HG02973 (cell line): ENCODE data around the gene PSRC1.

Experiments
- ATAC-seq: cut with Tn5 transposase; IDR thresholded peaks from one replicate; pipeline ENCODE4 v1.9.1; 2021; ENCODE audit warnings: moderate library complexity; ENCODE audit not compliant: unreplicated experiment

Gene PSRC1

DNA sequence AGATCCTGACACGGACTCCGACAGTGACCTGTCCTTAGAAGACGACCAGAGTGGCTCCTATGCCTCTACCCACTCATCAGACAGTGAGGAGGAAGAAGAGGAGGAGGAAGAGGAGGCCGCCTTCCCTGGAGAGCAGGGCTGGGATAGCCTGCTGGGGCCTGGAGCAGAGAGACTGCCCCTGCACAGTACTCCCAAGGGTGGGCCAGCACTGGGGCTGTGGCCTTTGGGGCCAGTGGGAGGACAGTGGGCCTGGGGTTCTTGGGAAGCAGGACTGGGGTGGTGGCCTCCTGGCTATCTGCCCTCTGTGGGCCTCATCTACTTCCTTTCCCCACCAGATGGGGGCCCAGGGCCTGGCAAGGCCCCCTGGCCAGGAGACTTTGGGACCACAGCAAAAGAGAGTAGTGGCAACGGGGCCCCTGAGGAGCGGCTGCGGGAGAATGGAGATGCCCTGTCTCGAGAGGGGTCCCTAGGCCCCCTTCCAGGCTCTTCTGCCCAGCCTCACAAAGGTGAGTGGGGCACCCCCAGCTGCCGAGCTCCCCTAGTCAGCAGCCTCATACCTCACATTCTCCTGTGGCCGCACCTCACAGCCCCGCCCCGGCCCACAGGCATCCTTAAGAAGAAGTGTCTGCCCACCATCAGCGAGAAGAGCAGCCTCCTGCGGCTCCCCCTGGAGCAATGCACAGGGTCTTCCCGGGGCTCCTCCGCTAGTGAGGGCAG is 10.0 kb downstream of the PSRC1 start:
- ATAC-seq: no peak

DNA sequence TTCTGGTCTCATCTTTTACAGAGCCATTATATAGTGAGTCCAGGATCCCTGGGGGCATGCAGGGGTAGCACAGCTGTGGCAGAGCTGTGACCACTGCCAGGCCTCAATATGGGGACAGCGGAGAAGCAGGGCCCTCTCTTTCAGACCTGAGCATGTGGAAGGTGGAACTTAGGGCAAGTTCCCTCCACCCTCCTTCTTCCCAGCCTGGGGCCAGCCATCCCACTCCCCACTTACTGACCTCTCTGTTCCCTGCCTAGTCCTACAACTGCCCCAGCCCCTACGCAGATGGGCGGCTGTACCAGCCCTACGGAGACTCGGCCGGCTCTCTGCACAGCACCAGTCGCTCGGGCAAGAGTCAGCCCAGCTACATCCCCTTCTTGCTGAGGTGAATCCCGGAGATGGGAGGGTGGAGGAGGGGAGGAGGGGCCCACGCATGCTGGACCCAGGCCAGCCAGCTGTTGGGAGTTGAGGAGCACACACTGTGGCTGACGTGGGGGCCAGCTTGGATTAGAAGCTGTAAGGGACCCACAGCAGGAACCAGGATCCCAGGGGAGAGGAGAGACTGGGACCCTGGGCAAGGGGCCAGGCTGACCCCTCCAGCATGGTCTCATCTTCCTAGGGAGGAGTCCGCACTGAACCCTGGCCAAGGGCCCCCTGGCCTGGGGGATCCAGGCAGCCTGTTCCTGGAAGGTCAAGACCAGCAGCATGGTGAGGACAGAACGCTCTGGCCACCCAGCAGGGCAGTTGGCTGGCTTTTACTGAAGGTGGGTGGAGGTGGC is 10.7 kb downstream of the PSRC1 start:
- ATAC-seq: no peak

DNA sequence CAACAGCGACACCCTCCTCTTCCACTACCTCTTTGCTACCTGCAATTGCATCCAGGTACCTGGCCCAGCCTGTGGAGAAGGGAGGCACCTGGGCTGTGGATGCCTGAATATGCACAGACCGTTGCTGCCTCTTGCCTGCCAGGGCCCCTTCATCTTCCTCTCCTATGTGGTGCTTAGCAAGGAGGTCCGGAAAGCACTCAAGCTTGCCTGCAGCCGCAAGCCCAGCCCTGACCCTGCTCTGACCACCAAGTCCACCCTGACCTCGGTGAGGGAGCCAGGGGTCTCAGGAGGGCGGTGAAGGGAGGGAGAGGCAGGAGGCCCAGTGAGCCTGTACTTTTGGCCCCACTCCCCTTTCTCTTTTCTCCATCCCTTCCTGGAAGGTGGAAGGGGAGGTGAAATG is 11.5 kb downstream of the PSRC1 start:
- ATAC-seq: no peak

DNA sequence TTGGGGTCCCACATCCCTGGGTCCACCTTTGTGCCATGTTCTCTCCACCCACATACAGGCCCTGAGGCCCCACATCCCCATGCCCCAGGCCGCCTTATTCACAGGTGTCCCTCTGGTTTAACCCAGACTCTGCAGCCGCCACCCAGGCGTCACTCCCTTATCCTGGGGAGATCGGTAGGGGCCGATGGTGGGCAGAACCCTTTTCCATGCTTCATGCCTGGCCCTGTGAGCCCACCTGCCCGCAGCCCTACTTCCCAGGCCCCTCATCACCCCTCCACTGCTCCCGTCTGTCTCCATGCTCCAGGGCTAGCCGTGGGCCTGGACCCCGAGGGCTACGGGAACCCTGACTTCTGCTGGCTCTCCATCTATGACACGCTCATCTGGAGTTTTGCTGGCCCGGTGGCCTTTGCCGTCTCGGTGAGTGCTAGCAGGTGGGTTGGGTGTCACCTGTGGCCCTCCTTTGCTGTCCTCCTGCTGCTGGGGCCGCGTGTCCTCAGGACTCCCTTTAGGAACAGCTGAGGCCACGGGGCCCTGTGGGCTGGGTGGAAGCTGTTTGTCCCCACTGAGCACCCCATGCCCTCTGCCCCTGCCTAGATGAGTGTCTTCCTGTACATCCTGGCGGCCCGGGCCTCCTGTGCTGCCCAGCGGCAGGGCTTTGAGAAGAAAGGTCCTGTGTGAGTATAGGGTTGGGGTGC is 12.2 kb downstream of the PSRC1 start:
- no peak for ATAC-seq

DNA sequence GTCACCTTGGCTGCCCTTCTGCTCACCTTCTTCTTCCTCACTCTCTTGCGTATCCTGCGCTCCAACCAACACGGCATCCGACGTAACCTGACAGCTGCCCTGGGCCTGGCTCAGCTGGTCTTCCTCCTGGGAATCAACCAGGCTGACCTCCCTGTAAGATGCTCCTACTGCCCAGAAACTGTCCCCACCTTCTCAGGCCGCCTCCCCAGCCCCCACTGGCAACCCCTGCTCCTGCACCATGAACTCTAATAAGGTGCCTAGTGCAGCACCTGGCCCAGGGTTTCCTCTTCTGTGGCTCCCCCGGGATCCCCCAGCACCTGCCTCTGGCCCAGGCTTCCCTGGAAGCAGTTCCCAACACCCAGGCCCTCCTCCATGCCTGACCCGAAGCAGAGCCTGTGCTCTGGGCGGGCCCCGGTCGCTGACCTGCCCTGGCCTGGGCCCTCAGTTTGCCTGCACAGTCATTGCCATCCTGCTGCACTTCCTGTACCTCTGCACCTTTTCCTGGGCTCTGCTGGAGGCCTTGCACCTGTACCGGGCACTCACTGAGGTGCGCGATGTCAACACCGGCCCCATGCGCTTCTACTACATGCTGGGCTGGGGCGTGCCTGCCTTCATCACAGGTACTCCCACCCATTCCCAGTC is 12.8 kb downstream of the PSRC1 start:
- ATAC-seq: no peak

DNA sequence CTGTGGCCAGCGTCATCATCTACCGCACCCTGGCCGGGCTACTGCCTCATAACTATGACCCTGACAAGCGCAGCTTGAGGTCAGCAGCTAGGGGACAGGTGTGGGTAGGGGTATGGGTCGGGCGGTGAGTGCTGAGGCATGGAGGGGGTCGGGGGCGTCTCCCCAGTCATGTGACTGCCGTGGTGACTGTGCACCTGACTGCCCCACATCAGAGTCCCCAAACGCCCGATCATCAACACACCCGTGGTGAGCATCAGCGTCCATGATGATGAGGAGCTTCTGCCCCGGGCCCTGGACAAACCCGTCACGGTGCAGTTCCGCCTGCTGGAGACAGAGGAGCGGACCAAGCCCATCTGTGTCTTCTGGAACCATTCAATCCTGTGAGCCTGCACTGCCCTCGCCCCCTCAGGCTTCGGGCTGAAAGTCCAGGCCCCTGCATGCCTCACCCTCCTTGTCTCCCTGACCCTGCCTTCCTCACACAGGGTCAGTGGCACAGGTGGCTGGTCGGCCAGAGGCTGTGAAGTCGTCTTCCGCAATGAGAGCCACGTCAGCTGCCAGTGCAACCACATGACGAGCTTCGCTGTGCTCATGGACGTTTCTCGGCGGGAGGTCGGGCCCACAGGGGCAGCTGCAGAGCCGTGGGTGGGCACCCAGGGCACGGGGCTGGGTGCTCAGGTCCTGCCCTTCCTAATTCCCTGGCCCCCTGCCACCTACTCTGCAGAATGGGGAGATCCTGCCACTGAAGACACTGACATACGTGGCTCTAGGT is 13.5 kb downstream of the PSRC1 start:
- ATAC-seq: no peak

DNA sequence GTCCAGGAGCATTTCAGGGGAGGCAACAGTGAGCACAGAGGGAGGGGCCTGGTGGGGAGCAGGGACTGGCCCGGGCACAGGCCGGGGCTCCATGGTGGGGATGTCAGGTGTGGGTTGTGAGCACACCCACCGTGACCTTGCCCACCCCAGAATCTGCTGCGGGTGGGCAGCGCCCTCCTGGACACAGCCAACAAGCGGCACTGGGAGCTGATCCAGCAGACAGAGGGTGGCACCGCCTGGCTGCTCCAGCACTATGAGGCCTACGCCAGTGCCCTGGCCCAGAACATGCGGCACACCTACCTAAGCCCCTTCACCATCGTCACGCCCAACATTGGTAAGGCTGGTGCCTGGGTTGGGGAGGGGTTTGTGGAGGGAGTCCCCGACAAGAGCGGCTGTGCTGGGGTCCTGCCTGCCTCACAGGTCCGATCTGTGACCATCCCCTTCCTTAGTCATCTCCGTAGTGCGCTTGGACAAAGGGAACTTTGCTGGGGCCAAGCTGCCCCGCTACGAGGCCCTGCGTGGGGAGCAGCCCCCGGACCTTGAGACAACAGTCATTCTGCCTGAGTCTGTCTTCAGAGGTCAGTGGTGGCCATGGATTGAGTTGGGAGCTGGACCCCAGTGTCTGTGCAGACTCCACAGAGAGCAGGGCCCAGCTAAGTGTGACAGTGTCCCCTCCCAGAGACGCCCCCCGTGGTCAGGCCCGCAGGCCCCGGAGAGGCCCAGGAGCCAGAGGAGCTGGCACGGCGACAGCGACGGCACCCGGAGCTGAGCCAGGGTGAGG is 14.3 kb downstream of the PSRC1 start:
- ATAC-seq: no peak

DNA sequence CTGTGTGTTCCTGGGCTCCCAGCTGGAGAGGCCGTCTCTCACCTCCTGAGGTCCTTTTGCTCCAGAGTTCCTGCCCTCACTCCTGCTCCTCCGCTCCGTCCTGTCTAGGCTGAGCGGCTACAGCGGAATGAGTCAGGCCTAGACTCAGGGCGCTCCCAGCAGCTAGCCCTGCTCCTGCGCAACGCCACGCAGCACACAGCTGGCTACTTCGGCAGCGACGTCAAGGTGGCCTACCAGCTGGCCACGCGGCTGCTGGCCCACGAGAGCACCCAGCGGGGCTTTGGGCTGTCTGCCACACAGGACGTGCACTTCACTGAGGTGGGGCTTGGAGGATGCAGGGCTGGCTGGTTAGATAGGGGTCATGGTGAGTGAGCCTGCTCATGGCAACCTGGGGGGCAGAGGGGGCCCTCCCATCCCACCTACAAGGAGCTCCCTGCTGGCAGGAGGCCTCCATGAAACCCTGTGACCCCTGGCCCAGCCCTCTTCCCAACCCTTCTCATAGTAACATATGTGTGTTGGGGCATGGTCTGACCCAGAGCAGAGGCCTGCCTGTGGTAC is 15.1 kb downstream of the PSRC1 start:
- ATAC-seq: no peak

DNA sequence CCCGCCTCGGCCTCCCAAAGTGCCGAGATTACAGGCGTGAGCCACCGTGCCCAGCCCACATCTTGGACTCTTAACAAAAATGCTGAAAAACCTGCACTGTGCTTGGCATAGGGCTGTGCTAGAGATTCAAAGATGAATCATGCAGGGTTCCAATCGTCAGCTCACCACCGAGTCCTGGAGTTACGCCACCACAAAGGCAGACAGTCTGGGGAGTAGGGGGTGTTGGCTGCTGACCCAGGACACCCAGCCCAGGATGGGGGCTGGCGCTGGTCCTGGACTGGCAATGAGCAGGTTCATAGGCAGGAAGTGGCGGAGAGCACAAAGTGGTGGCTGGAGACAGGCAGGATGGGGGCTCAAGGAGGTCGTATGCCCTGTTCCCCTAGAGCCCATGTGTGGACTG is 16.0 kb downstream of the PSRC1 start:
- no peak for ATAC-seq

DNA sequence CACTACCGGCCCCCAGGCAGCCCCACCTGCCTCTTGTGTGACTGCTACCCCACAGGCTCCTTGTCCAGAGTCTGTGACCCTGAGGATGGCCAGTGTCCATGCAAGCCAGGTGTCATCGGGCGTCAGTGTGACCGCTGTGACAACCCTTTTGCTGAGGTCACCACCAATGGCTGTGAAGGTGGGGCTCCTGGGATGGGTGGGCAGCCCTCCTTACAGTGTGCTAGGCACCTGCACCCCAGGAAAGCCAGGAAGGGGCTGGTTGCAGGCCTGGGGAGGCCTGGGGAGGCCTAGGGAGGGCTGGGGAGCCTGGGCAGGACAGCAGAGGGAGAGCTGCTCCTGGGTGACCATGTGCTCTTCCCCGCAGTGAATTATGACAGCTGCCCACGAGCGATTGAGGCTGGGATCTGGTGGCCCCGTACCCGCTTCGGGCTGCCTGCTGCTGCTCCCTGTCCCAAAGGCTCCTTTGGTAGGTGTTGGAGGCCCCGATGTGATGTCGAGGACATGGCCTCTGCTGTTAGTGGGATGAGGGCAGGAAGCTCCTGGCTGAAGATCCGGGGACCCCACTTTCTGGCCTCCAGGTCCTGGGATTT is 17.1 kb downstream of the PSRC1 start:
- ATAC-seq: no peak

DNA sequence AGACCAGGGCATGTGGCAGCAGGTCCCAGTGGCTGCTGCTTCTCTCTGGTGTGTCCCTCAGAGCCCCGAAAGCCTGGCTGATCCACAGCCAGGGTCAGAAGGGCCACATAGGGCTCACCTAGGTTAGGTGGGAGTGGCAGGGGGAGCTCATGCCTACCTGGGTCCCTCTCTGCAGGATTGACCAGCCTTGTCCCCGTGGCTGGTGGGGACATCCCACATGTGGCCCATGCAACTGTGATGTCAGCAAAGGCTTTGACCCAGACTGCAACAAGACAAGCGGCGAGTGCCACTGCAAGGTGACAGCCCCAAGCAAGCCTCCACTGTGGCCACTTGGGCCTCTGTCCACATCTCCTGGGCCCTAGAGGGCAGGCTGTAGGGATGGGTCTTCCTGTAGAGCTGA is 17.9 kb downstream of the PSRC1 start:
- ATAC-seq: no peak

DNA sequence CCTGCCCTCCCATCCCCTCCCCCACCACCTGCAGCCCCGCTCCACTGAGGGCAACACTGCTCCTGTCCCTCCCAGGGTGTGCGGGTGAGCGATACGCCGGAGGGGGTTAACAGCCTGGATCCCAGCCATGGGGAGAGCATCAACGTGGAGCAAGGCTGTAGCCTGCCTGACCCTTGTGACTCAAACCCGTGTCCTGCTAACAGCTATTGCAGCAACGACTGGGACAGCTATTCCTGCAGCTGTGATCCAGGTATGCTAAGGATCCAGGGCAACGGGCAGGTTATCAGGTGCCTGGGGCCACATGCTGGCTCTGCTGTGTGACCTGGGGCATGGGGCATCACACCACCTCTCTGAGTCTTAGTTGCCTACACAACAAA is 18.6 kb downstream of the PSRC1 start:
- ATAC-seq: no peak

DNA sequence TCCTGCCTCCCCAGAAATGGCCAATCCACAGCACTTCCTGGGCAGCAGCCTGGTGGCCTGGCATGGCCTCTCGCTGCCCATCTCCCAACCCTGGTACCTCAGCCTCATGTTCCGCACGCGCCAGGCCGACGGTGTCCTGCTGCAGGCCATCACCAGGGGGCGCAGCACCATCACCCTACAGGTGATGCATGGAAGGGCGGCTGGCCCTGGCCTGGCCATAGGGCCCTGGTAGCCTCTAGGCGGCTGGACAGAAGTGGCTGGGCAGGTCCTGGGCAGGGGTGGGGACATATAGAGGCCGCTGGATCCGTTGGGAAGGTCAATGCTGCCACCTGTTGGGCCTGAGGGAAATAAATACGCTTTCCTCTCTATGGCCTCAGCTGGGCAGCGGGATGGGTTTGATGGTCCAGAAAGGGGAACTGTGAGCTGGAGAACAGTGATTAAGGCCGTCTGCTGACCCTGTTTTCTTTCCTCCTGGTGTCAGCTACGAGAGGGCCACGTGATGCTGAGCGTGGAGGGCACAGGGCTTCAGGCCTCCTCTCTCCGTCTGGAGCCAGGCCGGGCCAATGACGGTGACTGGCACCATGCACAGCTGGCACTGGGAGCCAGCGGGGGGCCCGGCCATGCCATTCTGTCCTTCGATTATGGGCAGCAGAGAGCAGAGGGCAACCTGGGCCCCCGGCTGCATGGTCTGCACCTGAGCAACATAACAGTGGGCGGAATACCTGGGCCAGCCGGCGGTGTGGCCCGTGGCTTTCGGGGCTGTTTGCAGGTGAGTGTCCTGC is 19.2 kb downstream of the PSRC1 start:
- peak; percentile 48 for ATAC-seq

DNA sequence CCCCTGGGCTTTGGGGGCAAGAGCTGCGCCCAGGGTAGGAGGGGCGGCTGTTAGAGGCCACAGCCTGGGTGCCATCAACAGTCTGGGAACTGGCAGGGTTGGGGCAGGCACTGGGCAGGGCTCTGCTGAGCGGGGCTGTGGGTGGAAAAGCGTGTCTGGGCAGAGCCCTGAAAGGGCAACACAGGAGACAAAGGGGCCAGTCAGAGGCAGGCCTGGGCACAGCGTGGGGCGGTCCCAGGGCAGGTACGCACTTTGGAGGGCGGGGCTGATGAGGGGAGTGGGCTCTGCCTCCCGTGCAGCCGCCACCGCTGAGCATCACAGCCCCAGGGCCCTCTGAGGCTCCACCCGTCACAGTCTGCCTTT is 19.7 kb downstream of the PSRC1 start:
- ATAC-seq: no peak

DNA sequence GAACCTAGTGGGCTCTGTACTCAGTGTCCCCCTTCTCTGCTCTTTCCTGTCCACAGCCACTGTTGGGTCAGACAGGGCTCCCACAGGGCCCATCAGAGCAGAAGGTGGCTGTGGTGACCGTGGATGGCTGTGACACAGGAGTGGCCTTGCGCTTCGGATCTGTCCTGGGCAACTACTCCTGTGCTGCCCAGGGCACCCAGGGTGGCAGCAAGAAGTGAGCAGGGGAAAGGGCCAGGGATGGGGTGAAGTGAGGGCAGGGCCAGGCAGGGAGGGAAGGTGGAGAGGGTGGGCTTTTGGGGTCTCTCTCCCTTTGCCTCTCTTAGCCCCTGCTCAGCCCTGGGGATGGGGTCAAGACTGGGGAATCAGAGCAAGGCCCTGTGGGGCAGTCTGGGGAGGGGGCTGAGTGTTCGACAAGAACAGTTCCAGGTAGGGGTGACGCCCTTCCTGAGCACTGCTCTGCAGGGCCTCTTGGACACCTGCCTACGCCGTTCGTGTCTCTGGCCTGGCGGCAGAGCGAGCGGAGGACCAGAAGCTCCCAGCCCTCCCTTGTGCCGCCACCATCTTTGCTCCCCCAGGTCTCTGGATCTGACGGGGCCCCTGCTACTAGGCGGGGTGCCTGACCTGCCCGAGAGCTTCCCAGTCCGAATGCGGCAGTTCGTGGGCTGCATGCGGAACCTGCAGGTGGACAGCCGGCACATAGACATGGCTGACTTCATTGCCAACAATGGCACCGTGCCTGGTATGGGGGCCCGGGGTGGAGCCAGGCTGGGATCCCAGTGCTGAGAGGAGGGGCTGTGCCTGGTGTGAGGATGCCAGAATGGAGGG is 20.5 kb downstream of the PSRC1 start:
- ATAC-seq: no peak

DNA sequence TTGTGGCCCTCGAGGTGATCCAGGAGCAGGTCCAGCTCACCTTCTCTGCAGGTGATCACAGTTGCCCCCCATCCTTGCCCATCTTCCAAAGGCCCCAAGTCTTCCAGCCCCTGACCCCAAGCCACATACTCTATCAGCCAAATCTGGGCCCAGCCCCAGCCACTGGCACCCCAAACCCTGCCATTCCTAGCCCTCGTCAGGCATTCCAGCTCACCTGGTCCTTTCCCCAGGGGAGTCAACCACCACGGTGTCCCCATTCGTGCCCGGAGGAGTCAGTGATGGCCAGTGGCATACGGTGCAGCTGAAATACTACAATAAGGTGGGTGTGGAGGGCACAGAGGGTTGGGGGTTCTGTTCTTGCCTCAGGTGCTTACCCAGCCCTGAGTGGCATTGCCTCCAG is 21.4 kb downstream of the PSRC1 start:
- ATAC-seq: no peak

DNA sequence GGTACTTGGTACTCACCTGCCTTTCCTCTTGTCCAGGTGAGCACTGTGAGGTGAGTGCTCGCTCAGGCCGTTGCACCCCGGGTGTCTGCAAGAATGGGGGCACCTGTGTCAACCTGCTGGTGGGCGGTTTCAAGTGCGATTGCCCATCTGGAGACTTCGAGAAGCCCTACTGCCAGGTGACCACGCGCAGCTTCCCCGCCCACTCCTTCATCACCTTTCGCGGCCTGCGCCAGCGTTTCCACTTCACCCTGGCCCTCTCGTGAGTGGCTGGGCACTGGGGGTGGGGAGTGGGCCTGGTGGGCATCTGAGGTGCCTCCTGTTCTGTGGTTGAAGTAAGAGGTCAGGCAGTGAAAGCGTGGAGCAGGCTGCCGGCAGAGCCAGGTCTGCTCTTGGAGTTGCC is 21.9 kb downstream of the PSRC1 start:
- ATAC-seq: no peak
